Activated CD8-positive, alpha-beta memory T cell treated with anti-CD3 and anti-CD28 coated beads, Interleukin-2, amount 50 U/mL, for 1 hour (primary cell): Measurements from ENCODE around the gene PRKN.

Experiments
- DNase-seq: peaks from one replicate; pipeline ENCODE4 v3.0.0-alpha.2; 2020; ENCODE audit errors: extremely low read depth

The PRKN gene

GRCh38 chr6:162313922-162314660 lies 413.5 kb downstream of the PRKN start:
- no peak for DNase-seq

GRCh38 chr6:162307865-162308264 lies 419.7 kb downstream of the PRKN start:
- no peak for DNase-seq

- no peak for DNase-seq
Measured at GRCh38 chr6:162306616-162307015, 420.9 kb downstream of the PRKN start.

- no peak for DNase-seq
Measured at GRCh38 chr6:162301128-162301527, 426.4 kb downstream of the PRKN start.

GRCh38 chr6:162294029-162294428 lies 433.5 kb downstream of the PRKN start:
- no peak for DNase-seq

GRCh38 chr6:162292915-162293314 lies 434.7 kb downstream of the PRKN start:
- DNase-seq: no peak

- no peak for DNase-seq
Measured at GRCh38 chr6:162290846-162291465, 436.6 kb downstream of the PRKN start.

GRCh38 chr6:162289972-162290371 lies 437.6 kb downstream of the PRKN start:
- no peak for DNase-seq

- no peak for DNase-seq
Measured at GRCh38 chr6:162273986-162274385, 453.6 kb downstream of the PRKN start.

GRCh38 chr6:162271922-162272321 lies 455.6 kb downstream of the PRKN start:
- no peak for DNase-seq

- no peak for DNase-seq
Measured at GRCh38 chr6:162270966-162271365, 456.6 kb downstream of the PRKN start.

- DNase-seq: no peak
Measured at GRCh38 chr6:162267641-162268040, 459.9 kb downstream of the PRKN start.

- DNase-seq: no peak
Measured at GRCh38 chr6:162267126-162267525, 460.4 kb downstream of the PRKN start.

- DNase-seq: no peak
Measured at GRCh38 chr6:162264581-162264980, 463.0 kb downstream of the PRKN start.

GRCh38 chr6:162262466-162263196 lies 464.9 kb downstream of the PRKN start:
- no peak for DNase-seq

GRCh38 chr6:162261598-162261997 lies 466.0 kb downstream of the PRKN start:
- no peak for DNase-seq

- no peak for DNase-seq
Measured at GRCh38 chr6:162260027-162260426, 467.5 kb downstream of the PRKN start.

GRCh38 chr6:162258647-162259046 lies 468.9 kb downstream of the PRKN start:
- no peak for DNase-seq

- DNase-seq: no peak
Measured at GRCh38 chr6:162256361-162256760, 471.2 kb downstream of the PRKN start.

- no peak for DNase-seq
Measured at GRCh38 chr6:162251257-162251656, 476.3 kb downstream of the PRKN start.

- DNase-seq: no peak
Measured at GRCh38 chr6:162249907-162250642, 477.5 kb downstream of the PRKN start.

GRCh38 chr6:162245830-162246420 lies 481.6 kb downstream of the PRKN start:
- DNase-seq: no peak
